Measurements from ENCODE around the gene OPN5.

The OPN5 gene

GRCh38 chr6:47811443-47811842 lies 29.6 kb downstream of the OPN5 start:
- POLR2A ChIA-PET, result no interaction called here
- DNase-seq (ENCODE audit: extremely low spot score), result no peak
- TF ChIP-seq NFRKB (IDR thresholded peaks at IDR 0.05), result no peak
- no peak for TF ChIP-seq BHLHE40 (IDR thresholded peaks at IDR 0.05; ENCODE audit: borderline replicate concordance)
- no peak for TF ChIP-seq CTBP1 (IDR thresholded peaks at IDR 0.05; ENCODE audit: borderline replicate concordance)
- TF ChIP-seq TARDBP (IDR thresholded peaks at IDR 0.05), result no peak
- no peak for TF ChIP-seq FOXK2 (IDR thresholded peaks at IDR 0.05)
- TF ChIP-seq LEF1 (IDR thresholded peaks at IDR 0.05; ENCODE audit: borderline replicate concordance), result no peak
- TF ChIP-seq ZNF384 (IDR thresholded peaks at IDR 0.05), result no peak
- no peak for TF ChIP-seq SUZ12 (IDR thresholded peaks at IDR 0.05)
- TF ChIP-seq SP1 (IDR thresholded peaks at IDR 0.05), result no peak
- TF ChIP-seq ELF4 (IDR thresholded peaks at IDR 0.05), result no peak
- no peak for TF ChIP-seq ARNT (IDR thresholded peaks at IDR 0.05)
- CTCF ChIA-PET, result no interaction called here

GRCh38 chr6:47817749-47818148 lies 35.9 kb downstream of the OPN5 start:
- DNase-seq (ENCODE audit: extremely low spot score), result no peak
- POLR2A ChIA-PET, result no interaction called here
- CTCF ChIA-PET, result no interaction called here
- TF ChIP-seq HDGF (IDR thresholded peaks at IDR 0.05; ENCODE audit: borderline replicate concordance), result no peak
- no peak for TF ChIP-seq FOXA1 (IDR thresholded peaks at IDR 0.05)
- TF ChIP-seq PKNOX1 (IDR thresholded peaks at IDR 0.05), result no peak
- TF ChIP-seq ARNT (IDR thresholded peaks at IDR 0.05), result no peak
- no peak for TF ChIP-seq NFRKB (IDR thresholded peaks at IDR 0.05)
- TF ChIP-seq FOXK2 (IDR thresholded peaks at IDR 0.05), result no peak
- TF ChIP-seq SUZ12 (IDR thresholded peaks at IDR 0.05), result no peak
- TF ChIP-seq CTBP1 (IDR thresholded peaks at IDR 0.05; ENCODE audit: borderline replicate concordance), result no peak
- TF ChIP-seq FOXM1 (IDR thresholded peaks at IDR 0.05; ENCODE audit: borderline replicate concordance), result no peak
- TF ChIP-seq ELF4 (IDR thresholded peaks at IDR 0.05), result no peak
- no peak for TF ChIP-seq L3MBTL2 (conservative IDR thresholded peaks at IDR 0.05)
- no peak for TF ChIP-seq BHLHE40 (IDR thresholded peaks at IDR 0.05; ENCODE audit: borderline replicate concordance)
- no peak for TF ChIP-seq SP1 (IDR thresholded peaks at IDR 0.05)
- no peak for TF ChIP-seq TARDBP (IDR thresholded peaks at IDR 0.05)
- TF ChIP-seq ZNF384 (IDR thresholded peaks at IDR 0.05), result no peak
- TF ChIP-seq LEF1 (IDR thresholded peaks at IDR 0.05; ENCODE audit: borderline replicate concordance), result no peak

GRCh38 chr6:47819461-47819860 lies 37.6 kb downstream of the OPN5 start:
- ChIA-PET POLR2A (no interaction called here), CTCF (no interaction called here)
- no peak for TF ChIP-seq SP1 (IDR thresholded peaks at IDR 0.05)
- no peak for TF ChIP-seq FOXK2 (IDR thresholded peaks at IDR 0.05)
- TF ChIP-seq NFRKB (IDR thresholded peaks at IDR 0.05), result no peak
- TF ChIP-seq ZNF384 (IDR thresholded peaks at IDR 0.05), result no peak
- no peak for TF ChIP-seq TARDBP (IDR thresholded peaks at IDR 0.05)
- TF ChIP-seq ARNT (IDR thresholded peaks at IDR 0.05), result no peak
- no peak for TF ChIP-seq ELF4 (IDR thresholded peaks at IDR 0.05)
- TF ChIP-seq SUZ12 (IDR thresholded peaks at IDR 0.05), result no peak
- TF ChIP-seq LEF1 (IDR thresholded peaks at IDR 0.05; ENCODE audit: borderline replicate concordance), result no peak
- no peak for TF ChIP-seq FOXM1 (IDR thresholded peaks at IDR 0.05; ENCODE audit: borderline replicate concordance)
- no peak for DNase-seq (ENCODE audit: extremely low spot score)

- DNase-seq (ENCODE audit: extremely low spot score), result no peak
- TF ChIP-seq TARDBP (IDR thresholded peaks at IDR 0.05) (no peak), ARNT (IDR thresholded peaks at IDR 0.05) (no peak), NFRKB (IDR thresholded peaks at IDR 0.05) (no peak), HDGF (IDR thresholded peaks at IDR 0.05; ENCODE audit: borderline replicate concordance) (no peak), SUZ12 (IDR thresholded peaks at IDR 0.05) (no peak), ELF4 (IDR thresholded peaks at IDR 0.05) (no peak), CTBP1 (IDR thresholded peaks at IDR 0.05; ENCODE audit: borderline replicate concordance) (no peak), FOXK2 (IDR thresholded peaks at IDR 0.05) (no peak)
- ChIA-PET POLR2A (no interaction called here), CTCF (interaction anchor here (0.6 kb wide), 1 partner anchor 1305 kb away, joined by 3 read pairs; no protein-coding TSS in a partner anchor)
These were observed 41.2 kb downstream of the OPN5 start for GRCh38 chr6:47822856-47823554.

- DNase-seq (ENCODE audit: extremely low spot score), result no peak
These were observed 50.7 kb downstream of the OPN5 start for GRCh38 chr6:47832386-47833100.

GRCh38 chr6:47834196-47834595 lies 52.4 kb downstream of the OPN5 start:
- DNase-seq (ENCODE audit: extremely low spot score), result no peak
- TF ChIP-seq SP1 (IDR thresholded peaks at IDR 0.05) (no peak), CTBP1 (IDR thresholded peaks at IDR 0.05; ENCODE audit: borderline replicate concordance) (no peak), ZNF384 (IDR thresholded peaks at IDR 0.05) (no peak), FOXM1 (IDR thresholded peaks at IDR 0.05; ENCODE audit: borderline replicate concordance) (no peak), LEF1 (IDR thresholded peaks at IDR 0.05; ENCODE audit: borderline replicate concordance) (no peak), ARNT (IDR thresholded peaks at IDR 0.05) (no peak), TARDBP (IDR thresholded peaks at IDR 0.05) (no peak), PKNOX1 (IDR thresholded peaks at IDR 0.05) (no peak), HDGF (IDR thresholded peaks at IDR 0.05; ENCODE audit: borderline replicate concordance) (no peak), L3MBTL2 (conservative IDR thresholded peaks at IDR 0.05) (no peak), ELF4 (IDR thresholded peaks at IDR 0.05) (no peak), BHLHE40 (IDR thresholded peaks at IDR 0.05; ENCODE audit: borderline replicate concordance) (no peak), SUZ12 (IDR thresholded peaks at IDR 0.05) (no peak), FOXA1 (IDR thresholded peaks at IDR 0.05) (no peak)
- ChIA-PET POLR2A (no interaction called here), CTCF (no interaction called here)

More at GRCh38 chr6:47832386-47833100, 50.7 kb downstream of the OPN5 start:
- TF ChIP-seq ZNF384 (IDR thresholded peaks at IDR 0.05) (no peak), L3MBTL2 (conservative IDR thresholded peaks at IDR 0.05) (no peak), HDGF (IDR thresholded peaks at IDR 0.05; ENCODE audit: borderline replicate concordance) (no peak)
- ChIA-PET CTCF (no interaction called here), POLR2A (no interaction called here)

All from HEK293T (cell line).